Neural cell (in vitro differentiated cells): Measurements from ENCODE around the gene PLEKHG7. TPM values are rescaled to one million over a fixed set of nuclear protein-coding genes. Genes with fewer than 3 reads are reported as not detected.

Experiments
- H2AFZ ChIP-seq: fragments of 200-600, 300-800 bp; sonication (generic), shearing (Covaris generic); 2 replicates; pipeline ENCODE4 v1.6.0; 2014; ENCODE audit warnings: low read depth, mild to moderate bottlenecking, antibody characterized with exemption, low read length, moderate library complexity
- H3F3A ChIP-seq: fragments of 200-600 bp; shearing (Covaris generic); 2 replicates; pipeline ENCODE4 v1.6.1; 2016; ENCODE audit warnings: mild to moderate bottlenecking, moderate library complexity, mixed read lengths, antibody characterized with exemption, low read length; ENCODE audit not compliant: insufficient read depth, poor library complexity, severe bottlenecking
- H3K27ac ChIP-seq: fragments of 200-600, 300-800 bp; sonication (generic), shearing (Covaris generic); 2 replicates; pipeline ENCODE4 v1.5.1; 2014; ENCODE audit warnings: mild to moderate bottlenecking, low read length, moderate library complexity
- H3K27me3 ChIP-seq: fragments of 300-800, 200-600 bp; sonication (generic), shearing (Covaris generic); 2 replicates; pipeline ENCODE4 v1.6.0; 2014; ENCODE audit warnings: mild to moderate bottlenecking, low read depth, low read length, moderate library complexity; ENCODE audit not compliant: insufficient read depth
- H3K36me3 ChIP-seq: fragments of 300-800, 200-600 bp; sonication (generic), shearing (Covaris generic); 2 replicates; pipeline ENCODE4 v1.5.1; 2014; ENCODE audit warnings: mild to moderate bottlenecking, antibody characterized with exemption, low read length, moderate library complexity; ENCODE audit not compliant: insufficient read depth
- H3K4me2 ChIP-seq: fragments of 300-800, 200-600 bp; sonication (generic), shearing (Covaris generic); 2 replicates; pipeline ENCODE4 v1.6.0; 2014; ENCODE audit warnings: mild to moderate bottlenecking, low read length
- H3K4me3 ChIP-seq: fragments of 300-800, 200-600 bp; sonication (generic), shearing (Covaris generic); 2 replicates; pipeline ENCODE4 v1.5.1; 2014; ENCODE audit warnings: mild to moderate bottlenecking, low read length, moderate library complexity
- H3K79me2 ChIP-seq: fragments of 200-600 bp; shearing (Covaris generic); replicated peaks from 2 replicates; pipeline ENCODE4 v1.6.0; 2014; ENCODE audit warnings: mild to moderate bottlenecking, low read length, moderate library complexity; ENCODE audit not compliant: insufficient read depth
- H3K9ac ChIP-seq: fragments of 300-800, 200-600 bp; sonication (generic), shearing (Covaris generic); 2 replicates; pipeline ENCODE4 v1.6.1; 2016; ENCODE audit warnings: mild to moderate bottlenecking, low read length, mixed read lengths
- H3K9me2 ChIP-seq: fragments of 200-600 bp; shearing (Covaris generic); 2 replicates; pipeline ENCODE4 v1.6.1; 2016; ENCODE audit warnings: mild to moderate bottlenecking, low read length, mixed read lengths; ENCODE audit not compliant: insufficient read depth
- H3K9me3 ChIP-seq: fragments of 200-600, 300-800 bp; sonication (generic), shearing (Covaris generic); 2 replicates; pipeline ENCODE4 v1.6.1; 2016; ENCODE audit warnings: mild to moderate bottlenecking, mixed run types, low read length, moderate library complexity, mixed read lengths
- H4K20me1 ChIP-seq: fragments of 200-600 bp; shearing (Covaris generic); 2 replicates; pipeline ENCODE4 v1.6.1; 2016; ENCODE audit warnings: mild to moderate bottlenecking, mixed run types; ENCODE audit not compliant: insufficient read depth
- EP300 ChIP-seq: fragments of 450-650 bp; conservative IDR thresholded peaks from 2 replicates; pipeline ENCODE4 v1.6.1; 2014; ENCODE audit warnings: antibody characterized with exemption, mild to moderate bottlenecking, moderate library complexity; ENCODE audit not compliant: poor library complexity, severe bottlenecking
- EZH2 ChIP-seq: fragments of 200-600, 300-800 bp; shearing (Covaris generic), sonication (generic); IDR thresholded peaks from 2 replicates; pipeline ENCODE4 v1.6.1; 2014; ENCODE audit warnings: antibody characterized with exemption, low read length, borderline replicate concordance, mild to moderate bottlenecking; ENCODE audit not compliant: insufficient read depth, poor library complexity, severe bottlenecking
- MXI1 ChIP-seq: fragments of 450-650 bp; conservative IDR thresholded peaks from 2 replicates; pipeline ENCODE4 v1.6.1; 2014; ENCODE audit warnings: antibody characterized with exemption, mild to moderate bottlenecking; ENCODE audit not compliant: poor library complexity, severe bottlenecking
- POLR2AphosphoS5 ChIP-seq: IDR thresholded peaks from 2 replicates; pipeline ENCODE4 v1.6.1; 2012
- RAD21 ChIP-seq: fragments of 450-650 bp; conservative IDR thresholded peaks from 2 replicates; pipeline ENCODE4 v1.6.1; 2014; ENCODE audit warnings: antibody characterized with exemption, mild to moderate bottlenecking, moderate library complexity
- REST ChIP-seq: IDR thresholded peaks from 2 replicates; pipeline ENCODE4 v1.6.1; 2012; ENCODE audit warnings: borderline replicate concordance
- SMC3 ChIP-seq: fragments of 450-650 bp; conservative IDR thresholded peaks from 2 replicates; pipeline ENCODE4 v1.6.1; 2014; ENCODE audit warnings: antibody characterized with exemption, mild to moderate bottlenecking, moderate library complexity; ENCODE audit not compliant: poor library complexity
- TAF1 ChIP-seq: IDR thresholded peaks from 2 replicates; pipeline ENCODE4 v1.6.1; 2012; ENCODE audit warnings: low read depth
- polyA plus RNA-seq: library from polyadenylated mRNA; depleted of rRNA; stranded (reverse); fragments of >200 nt; gene quantifications from 2 replicates; pipeline ENCODE4 v1.2.3, GENCODE V29; 2014
- TF ChIP-seq, protein P1 (sequence below): fragments of 450-650 bp; IDR thresholded peaks from 2 replicates; pipeline ENCODE4 v1.5.1; 2014; ENCODE audit warnings: antibody characterized with exemption, mild to moderate bottlenecking, moderate library complexity; ENCODE audit not compliant: poor library complexity, severe bottlenecking

Gene PLEKHG7
- polyA plus RNA-seq, 1 donor from 2014 or later: not detected

DNA sequence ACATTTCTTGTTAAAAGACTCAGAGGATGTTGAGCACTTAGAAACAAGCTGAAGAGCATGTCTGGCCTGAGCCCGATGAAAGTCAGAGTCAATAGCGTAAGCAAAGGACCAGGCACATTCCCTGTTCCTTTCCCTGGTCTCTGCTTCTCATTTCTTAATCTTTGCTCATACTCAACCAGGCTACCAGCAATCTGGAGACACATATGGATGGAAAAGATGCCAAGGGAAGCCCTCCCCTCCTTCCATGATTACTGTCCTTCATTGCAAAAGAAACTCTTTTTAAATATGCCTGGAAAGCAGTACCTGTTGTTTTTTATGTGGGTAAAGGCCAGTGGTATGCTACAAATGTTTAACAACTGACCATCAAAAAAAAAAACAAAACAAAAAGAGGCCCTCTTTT, 44.2 kb upstream of the PLEKHG7 start:
- H3K9me3 ChIP-seq: no peaks in the 10 kb centered on the region
- no peak overlapping the region for H3K4me3 ChIP-seq
- H3F3A ChIP-seq: no peaks in the 10 kb centered on the region
- no peak overlapping the region for H3K27ac ChIP-seq
- H3K9me2 ChIP-seq: no peaks in the 10 kb centered on the region
- no peak overlapping the region for H3K9ac ChIP-seq
- H3K27me3 ChIP-seq: no peaks in the 10 kb centered on the region
- no peaks in the 10 kb centered on the region for H3K36me3 ChIP-seq
- no peak overlapping the region for H3K4me2 ChIP-seq
- no peaks in the 10 kb centered on the region for H4K20me1 ChIP-seq
- H3K79me2 ChIP-seq: no peaks in the 10 kb centered on the region
- H2AFZ ChIP-seq: no peak overlapping the region
- TF ChIP-seq SMC3 (no peak), POLR2AphosphoS5 (no peak), EP300 (no peak), REST (no peak), MXI1 (no peak), RAD21 (no peak), TAF1 (no peak), EZH2 (no peak)
- TF ChIP-seq, protein P1, sequence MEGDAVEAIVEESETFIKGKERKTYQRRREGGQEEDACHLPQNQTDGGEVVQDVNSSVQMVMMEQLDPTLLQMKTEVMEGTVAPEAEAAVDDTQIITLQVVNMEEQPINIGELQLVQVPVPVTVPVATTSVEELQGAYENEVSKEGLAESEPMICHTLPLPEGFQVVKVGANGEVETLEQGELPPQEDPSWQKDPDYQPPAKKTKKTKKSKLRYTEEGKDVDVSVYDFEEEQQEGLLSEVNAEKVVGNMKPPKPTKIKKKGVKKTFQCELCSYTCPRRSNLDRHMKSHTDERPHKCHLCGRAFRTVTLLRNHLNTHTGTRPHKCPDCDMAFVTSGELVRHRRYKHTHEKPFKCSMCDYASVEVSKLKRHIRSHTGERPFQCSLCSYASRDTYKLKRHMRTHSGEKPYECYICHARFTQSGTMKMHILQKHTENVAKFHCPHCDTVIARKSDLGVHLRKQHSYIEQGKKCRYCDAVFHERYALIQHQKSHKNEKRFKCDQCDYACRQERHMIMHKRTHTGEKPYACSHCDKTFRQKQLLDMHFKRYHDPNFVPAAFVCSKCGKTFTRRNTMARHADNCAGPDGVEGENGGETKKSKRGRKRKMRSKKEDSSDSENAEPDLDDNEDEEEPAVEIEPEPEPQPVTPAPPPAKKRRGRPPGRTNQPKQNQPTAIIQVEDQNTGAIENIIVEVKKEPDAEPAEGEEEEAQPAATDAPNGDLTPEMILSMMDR: no peak

GRCh38 chr12:92661269-92661668, 41.5 kb upstream of the PLEKHG7 start:
- no peak overlapping the region for H2AFZ ChIP-seq
- no peaks in the 10 kb centered on the region for H3K36me3 ChIP-seq
- no peaks in the 10 kb centered on the region for H3F3A ChIP-seq
- no peaks in the 10 kb centered on the region for H3K9me3 ChIP-seq
- no peaks in the 10 kb centered on the region for H3K9me2 ChIP-seq
- no peak overlapping the region for H3K4me2 ChIP-seq
- no peak for TF ChIP-seq TAF1
- TF ChIP-seq POLR2AphosphoS5: no peak
- no peak for TF ChIP-seq MXI1
- TF ChIP-seq EZH2: no peak
- TF ChIP-seq, protein P1: no peak
- no peak for TF ChIP-seq REST
- no peak for TF ChIP-seq RAD21
- TF ChIP-seq EP300: no peak
- no peak for TF ChIP-seq SMC3
- H4K20me1 ChIP-seq: no peaks in the 10 kb centered on the region
- H3K79me2 ChIP-seq: no peaks in the 10 kb centered on the region
- no peak overlapping the region for H3K4me3 ChIP-seq
- H3K27ac ChIP-seq: no peak overlapping the region
- no peaks in the 10 kb centered on the region for H3K27me3 ChIP-seq
- H3K9ac ChIP-seq: no peak overlapping the region
